HL-60 (cell line): ENCODE results near the gene HNRNPUL1.

Experiments used
- DNase-seq, 2 experiments: peaks; one replicate each; pipeline ENCODE4 v3.0.0-alpha.2; 2010 to 2020; ENCODE audit warnings: low read depth in 1 of 2, low spot score in 1 of 2
- H3K27ac ChIP-seq: fragments of 250-450 bp; sonication (Bioruptor Pico); replicated peaks from 2 replicates; pipeline ENCODE4 v1.5.1; 2020; ENCODE audit warnings: mild to moderate bottlenecking, moderate library complexity
- H3K27me3 ChIP-seq: fragments of 250-450 bp; sonication (Bioruptor Pico); 2 replicates; pipeline ENCODE4 v1.5.1; 2021; ENCODE audit warnings: mild to moderate bottlenecking, moderate library complexity; ENCODE audit not compliant: insufficient read depth, poor library complexity, severe bottlenecking
- H3K4me3 ChIP-seq: replicated peaks from 2 replicates; pipeline ENCODE4 v1.5.1; 2011; ENCODE audit warnings: mild to moderate bottlenecking, control low read depth, low read length; ENCODE audit not compliant: insufficient read depth
- CTCF ChIP-seq: IDR thresholded peaks from one replicate; pipeline ENCODE4 v1.5.1; 2011; ENCODE audit warnings: low read length, control low read depth, inconsistent platforms; ENCODE audit not compliant: insufficient read depth
- GABPA ChIP-seq: IDR thresholded peaks from 2 replicates; pipeline ENCODE4 v1.6.1; 2012; ENCODE audit warnings: low read depth
- POLR2AphosphoS5 ChIP-seq: IDR thresholded peaks from 2 replicates; pipeline ENCODE4 v1.6.1; 2012; ENCODE audit warnings: low read depth
- REST ChIP-seq: IDR thresholded peaks from 2 replicates; pipeline ENCODE4 v1.6.1; 2012; ENCODE audit warnings: low read depth; ENCODE audit not compliant: insufficient replicate concordance
- SPI1 ChIP-seq: IDR thresholded peaks from 2 replicates; pipeline ENCODE4 v1.6.1; 2012; ENCODE audit warnings: low read depth, mild to moderate bottlenecking, borderline replicate concordance

The HNRNPUL1 gene

GRCh38 chr19:41328842-41329225 is 64.7 kb downstream of the HNRNPUL1 start:
- peak; percentile 78 to 85 for DNase-seq
- H3K27ac ChIP-seq: peak overlapping the region; percentile 89
- TF ChIP-seq SPI1 (peak; percentile 95), REST (no peak)
- no peak overlapping the region for H3K4me3 ChIP-seq
- no peaks in the 10 kb centered on the region for H3K27me3 ChIP-seq

- DNase-seq: no peak
- Histone ChIP-seq H3K27me3 (no peaks in the 10 kb centered on the region), H3K4me3 (no peak overlapping the region), H3K27ac (no peak overlapping the region)
- TF ChIP-seq REST: no peak
- TF ChIP-seq SPI1: no peak
- TF ChIP-seq CTCF: no peak
- no peak for TF ChIP-seq GABPA
- no peak for TF ChIP-seq POLR2AphosphoS5
These were observed 66.3 kb downstream of the HNRNPUL1 start for GRCh38 chr19:41330481-41330880.

- H3K27me3 ChIP-seq: no peaks in the 10 kb centered on the region
- no peak for TF ChIP-seq GABPA
- no peak for TF ChIP-seq POLR2AphosphoS5
- TF ChIP-seq CTCF: no peak
- no peak for TF ChIP-seq REST
- TF ChIP-seq SPI1: no peak
- H3K4me3 ChIP-seq: no peak overlapping the region
- no peak overlapping the region for H3K27ac ChIP-seq
- no peak for DNase-seq
These were observed 66.9 kb downstream of the HNRNPUL1 start for GRCh38 chr19:41330946-41331678.
